ENCODE data around the gene C1GALT1C1.

GRCh38 chrX:120603707-120604360 lies 26.0 kb downstream of the C1GALT1C1 start, which contains the start of gene MCTS1:
- no peak for TF ChIP-seq CTCF (IDR thresholded peaks at IDR 0.05)
- TF ChIP-seq POLR2A (IDR thresholded peaks at IDR 0.05) = peak in 1 of 2 donors; percentile 57
- TF ChIP-seq POLR2AphosphoS5 (IDR thresholded peaks at IDR 0.05) = no peak
